Ishikawa (cell line): ENCODE data around the gene FAM81B.

Experiments
- CEBPB ChIP-seq: IDR thresholded peaks from 2 replicates; pipeline ENCODE4 v1.6.1; 2012
- CREB1 ChIP-seq: IDR thresholded peaks from 2 replicates; pipeline ENCODE4 v1.6.1; 2012; ENCODE audit warnings: low read depth
- EGR1 ChIP-seq: IDR thresholded peaks from 2 replicates; pipeline ENCODE4 v1.6.1; 2012
- EP300 ChIP-seq: IDR thresholded peaks from 2 replicates; pipeline ENCODE4 v1.6.1; 2012; ENCODE audit warnings: borderline replicate concordance
- FOXM1 ChIP-seq: IDR thresholded peaks from 2 replicates; pipeline ENCODE4 v1.6.1; 2012; ENCODE audit warnings: low read depth, borderline replicate concordance
- MAX ChIP-seq: IDR thresholded peaks from 2 replicates; pipeline ENCODE4 v1.6.1; 2012
- NFIC ChIP-seq: IDR thresholded peaks from 2 replicates; pipeline ENCODE4 v1.6.1; 2012
- RAD21 ChIP-seq: IDR thresholded peaks from 2 replicates; pipeline ENCODE4 v1.6.1; 2012; ENCODE audit warnings: low read depth
- REST ChIP-seq: IDR thresholded peaks from 2 replicates; pipeline ENCODE4 v1.6.1; 2012; ENCODE audit warnings: low read depth, mild to moderate bottlenecking
- TAF1 ChIP-seq: IDR thresholded peaks from 2 replicates; pipeline ENCODE4 v1.6.1; 2012; ENCODE audit warnings: low read depth, mild to moderate bottlenecking
- TCF12 ChIP-seq: IDR thresholded peaks from 2 replicates; pipeline ENCODE4 v1.6.1; 2012; ENCODE audit warnings: low read depth
- TEAD4 ChIP-seq: IDR thresholded peaks from 2 replicates; pipeline ENCODE4 v1.6.1; 2012
- USF1 ChIP-seq: IDR thresholded peaks from 2 replicates; pipeline ENCODE4 v1.6.1; 2012
- YY1 ChIP-seq: IDR thresholded peaks from 2 replicates; pipeline ENCODE4 v1.6.1; 2012; ENCODE audit warnings: low read depth
- ZBTB7A ChIP-seq: IDR thresholded peaks from 2 replicates; pipeline ENCODE4 v1.6.1; 2012; ENCODE audit warnings: low read depth

FAM81B gene

GRCh38 chr5:95439801-95440493 lies 48.8 kb downstream of the FAM81B start:
- TF ChIP-seq YY1 = no peak

GRCh38 chr5:95440825-95441224 lies 49.7 kb downstream of the FAM81B start:
- TF ChIP-seq EGR1 (no peak), CREB1 (no peak), EP300 (no peak), USF1 (no peak), NFIC (peak; percentile 34; the same call in 1 of the 2 replicates), MAX (no peak), RAD21 (no peak), TAF1 (no peak), TEAD4 (no peak), FOXM1 (no peak), YY1 (no peak), ZBTB7A (no peak), REST (no peak), TCF12 (0 out of 2 replicates have a peak, but pooled peaks have one; percentile 32), CEBPB (no peak)

GRCh38 chr5:95441636-95442035 lies 50.5 kb downstream of the FAM81B start:
- TF ChIP-seq MAX = no peak
- no peak for TF ChIP-seq NFIC
- TF ChIP-seq ZBTB7A = no peak
- no peak for TF ChIP-seq EP300
- no peak for TF ChIP-seq YY1
- TF ChIP-seq FOXM1 = no peak
- TF ChIP-seq TEAD4 = no peak
- TF ChIP-seq CEBPB = no peak
- TF ChIP-seq RAD21 = no peak

GRCh38 chr5:95445442-95445841 lies 54.3 kb downstream of the FAM81B start:
- TF ChIP-seq EGR1 (no peak), CEBPB (no peak), MAX (no peak), FOXM1 (no peak), REST (no peak), TCF12 (no peak), USF1 (no peak), ZBTB7A (no peak), TEAD4 (no peak), RAD21 (no peak), NFIC (no peak), CREB1 (no peak), YY1 (no peak), TAF1 (no peak), EP300 (no peak)

- TF ChIP-seq USF1 (no peak), ZBTB7A (no peak), CEBPB (no peak), NFIC (no peak), CREB1 (no peak), RAD21 (no peak), TCF12 (no peak), YY1 (no peak), REST (no peak), MAX (no peak), TEAD4 (no peak), EP300 (no peak), EGR1 (no peak)
Observed at GRCh38 chr5:95445995-95446394, 54.8 kb downstream of the FAM81B start.
